GM13977 (cell line): ENCODE data around the gene SNRK.
A peak's percentile ranks its signal among the peaks of the same experiment; 100 is the strongest.

ENCODE experiments used
- DNase-seq: peaks from one replicate; pipeline ENCODE4 v3.0.0; 2012; ENCODE audit warnings: low spot score
- CTCF ChIP-seq: IDR thresholded peaks from 2 replicates; pipeline ENCODE4 v1.5.1; 2012; ENCODE audit warnings: mild to moderate bottlenecking, control low read depth; ENCODE audit not compliant: insufficient read depth; ENCODE audit errors: extremely low read depth, missing control alignments
- in situ Hi-C: fragments of 300-500 bp; cut with MboI; formaldehyde crosslinking; loops from one replicate; pipeline ENCODE4 v1.12.0; 2022; ENCODE audit warnings: low sequenced_read_pairs, low pct_unique_long_range_greater_than_20kb, mixed read lengths, inconsistent platforms; ENCODE audit not compliant: unreplicated experiment

The SNRK gene

GRCh38 chr3:43320288-43320687, 33.9 kb downstream of the SNRK start:
- in situ Hi-C loops: no loop called here
- DNase-seq: no peak
- no peak for TF ChIP-seq CTCF

GRCh38 chr3:43323541-43323940, 37.2 kb downstream of the SNRK start:
- in situ Hi-C loops: no loop called here
- no peak for TF ChIP-seq CTCF
- no peak for DNase-seq

GRCh38 chr3:43326891-43327581, 40.7 kb downstream of the SNRK start:
- no peak for TF ChIP-seq CTCF
- in situ Hi-C loops: no loop called here
- DNase-seq: peak; percentile 31

GRCh38 chr3:43327582-43327979, 41.2 kb downstream of the SNRK start:
- in situ Hi-C loops: no loop called here
- DNase-seq: no peak
- no peak for TF ChIP-seq CTCF

- TF ChIP-seq CTCF: no peak
- DNase-seq: no peak
- in situ Hi-C loops: no loop called here
These were observed 42.3 kb downstream of the SNRK start for GRCh38 chr3:43328653-43329052.

- TF ChIP-seq CTCF: no peak
- DNase-seq: no peak
- in situ Hi-C loops: no loop called here
These were observed 44.6 kb downstream of the SNRK start for GRCh38 chr3:43330981-43331380.
